ENCODE results near the gene SLC12A5.

SLC12A5 gene

DNA sequence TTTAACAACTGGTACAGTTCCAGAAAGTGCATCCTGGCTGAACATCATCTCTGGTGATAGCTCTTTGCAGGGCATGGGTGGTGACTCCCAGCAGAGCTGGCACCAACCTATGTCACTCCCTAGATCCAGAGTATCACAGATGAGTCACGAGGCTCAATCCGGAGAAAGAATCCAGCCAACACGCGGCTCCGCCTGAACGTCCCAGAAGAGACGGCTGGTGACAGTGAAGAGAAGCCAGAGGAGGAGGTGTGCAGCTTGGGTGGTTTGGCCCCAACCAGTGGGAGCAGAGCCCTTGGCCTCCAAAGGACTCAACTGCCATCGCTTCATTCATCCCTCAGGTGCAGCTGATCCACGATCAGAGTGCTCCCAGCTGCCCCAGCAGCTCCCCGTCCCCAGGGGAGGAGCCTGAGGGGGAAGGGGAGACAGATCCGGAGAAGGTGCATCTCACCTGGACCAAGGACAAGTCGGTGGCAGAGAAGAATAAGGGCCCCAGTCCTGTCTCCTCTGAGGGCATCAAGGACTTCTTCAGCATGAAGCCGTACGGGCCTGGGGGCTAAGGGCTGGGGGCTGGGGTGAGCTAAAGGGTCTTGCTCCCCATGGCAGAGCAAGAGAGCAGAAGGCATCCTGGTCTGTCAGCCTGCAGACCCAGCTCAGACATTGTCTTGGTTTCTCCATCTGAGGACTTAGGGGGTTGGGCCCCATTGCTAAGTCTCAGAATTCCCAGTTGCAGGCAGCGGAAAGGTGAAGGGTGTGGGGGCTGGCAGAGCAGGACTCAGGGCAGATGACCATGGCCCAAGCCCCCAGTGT is 27.2 kb downstream of the SLC12A5 start:
- no peak for DNase-seq (ENCODE audit: low spot score)

DNA sequence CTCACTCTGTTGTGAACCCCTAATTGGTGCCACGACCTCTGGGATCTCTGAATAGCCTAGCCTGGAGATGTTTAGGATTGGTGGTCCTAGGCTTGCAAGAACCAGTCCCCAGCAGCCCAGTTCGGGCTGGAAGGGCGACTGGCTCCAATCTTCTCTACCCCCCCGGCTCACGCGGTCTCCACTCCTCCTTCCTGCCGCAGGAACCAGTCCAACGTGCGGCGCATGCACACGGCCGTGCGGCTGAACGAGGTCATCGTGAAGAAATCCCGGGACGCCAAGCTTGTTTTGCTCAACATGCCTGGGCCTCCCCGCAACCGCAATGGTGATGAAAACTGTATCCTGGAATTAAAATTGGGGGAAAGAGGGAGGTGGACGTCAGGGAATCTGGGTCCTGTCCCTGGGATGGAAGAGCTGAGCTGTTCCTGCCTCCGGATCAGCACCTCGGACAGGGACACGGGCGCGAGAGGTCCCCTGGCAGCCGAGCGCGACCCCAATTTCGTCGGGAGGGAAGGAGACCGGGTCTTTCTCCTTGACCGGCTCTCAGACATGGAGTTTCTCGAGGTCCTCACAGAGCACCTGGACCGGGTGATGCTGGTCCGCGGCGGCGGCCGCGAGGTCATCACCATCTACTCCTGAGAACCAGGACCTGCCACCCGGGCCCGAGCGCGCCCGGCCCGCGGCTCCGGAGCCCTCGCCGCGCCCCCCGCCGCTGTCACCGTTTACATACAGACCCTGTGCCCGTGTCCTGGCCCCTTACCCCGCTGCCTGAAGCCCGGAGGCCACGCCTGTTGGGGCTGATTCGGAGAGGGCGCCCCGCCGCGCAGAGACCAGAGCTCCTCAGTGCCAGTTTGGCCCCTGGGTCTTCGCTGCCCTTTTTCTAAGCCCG is 28.2 kb downstream of the SLC12A5 start:
- no peak for DNase-seq (ENCODE audit: low spot score)

DNA sequence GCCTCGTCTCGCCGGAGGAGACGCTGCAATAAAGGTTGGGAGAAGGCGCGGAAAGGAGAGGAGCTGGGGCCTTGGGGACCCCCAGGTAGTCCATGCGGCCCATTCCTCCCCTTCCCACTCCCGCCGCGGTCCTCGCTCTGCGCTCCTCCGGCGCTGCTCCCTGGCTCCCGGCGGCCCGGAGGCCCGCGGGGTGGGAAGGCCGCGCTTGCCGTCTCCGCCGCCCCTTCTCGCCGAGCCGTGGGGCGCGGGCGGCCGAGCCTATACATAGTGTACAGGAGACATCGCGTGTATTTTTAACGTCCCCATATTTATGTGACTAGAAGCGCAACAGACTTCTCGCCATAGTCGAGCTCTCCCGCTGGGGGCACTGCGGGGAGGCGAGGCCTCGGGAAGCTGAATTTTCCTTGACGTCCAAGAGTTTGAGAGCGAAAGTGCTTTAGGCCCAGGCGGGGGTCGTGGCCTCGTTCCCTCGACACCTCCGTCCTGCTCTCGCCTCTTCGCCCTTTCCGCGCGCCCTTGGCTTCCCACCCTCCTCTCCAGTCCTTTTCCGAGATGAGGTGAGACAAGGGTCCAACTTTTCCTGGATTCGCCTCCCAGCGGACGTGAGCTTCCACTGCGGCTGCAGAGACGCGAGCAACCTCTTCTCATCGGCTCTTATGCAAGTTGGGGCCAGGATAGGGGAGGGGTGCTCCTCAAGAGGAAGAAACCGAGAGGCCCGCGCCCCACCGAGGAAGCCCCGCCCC is 29.0 kb downstream of the SLC12A5 start:
- no peak for DNase-seq (ENCODE audit: low spot score)

DNA sequence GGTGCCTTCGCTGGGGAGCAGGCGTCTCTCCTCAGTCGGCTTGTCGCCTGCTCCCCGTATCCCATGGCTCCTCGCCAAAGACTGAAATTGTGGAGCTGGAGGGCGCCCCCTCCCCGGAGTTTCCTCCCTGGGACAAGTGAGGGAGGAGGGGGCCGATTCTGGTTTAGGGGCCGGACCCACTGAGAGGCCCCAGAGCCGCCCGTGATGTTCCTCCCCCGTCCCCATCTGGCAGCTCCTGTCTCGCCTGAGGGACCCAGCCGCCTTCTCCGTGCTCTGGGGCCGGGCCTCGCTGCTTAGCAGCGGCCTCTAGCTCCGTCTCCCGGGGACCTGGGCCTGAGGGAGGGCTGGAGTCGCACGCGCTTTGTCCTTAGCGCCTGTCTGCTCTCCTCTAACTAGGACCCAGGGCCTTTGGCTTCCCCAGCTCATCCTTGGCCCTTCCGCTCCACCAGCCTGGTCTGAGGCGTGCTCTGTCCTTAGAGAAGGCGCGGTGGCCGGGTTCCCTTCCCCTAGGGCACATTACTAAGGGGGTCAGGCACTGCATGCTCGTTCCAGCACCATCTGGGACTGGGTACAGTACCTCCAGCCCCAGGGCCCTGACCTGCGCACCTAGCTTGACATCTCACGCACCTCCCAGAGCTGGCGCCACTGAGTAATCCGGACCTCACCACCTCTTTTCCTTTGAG is 29.7 kb downstream of the SLC12A5 start:
- DNase-seq (ENCODE audit: low spot score) = no peak

DNA sequence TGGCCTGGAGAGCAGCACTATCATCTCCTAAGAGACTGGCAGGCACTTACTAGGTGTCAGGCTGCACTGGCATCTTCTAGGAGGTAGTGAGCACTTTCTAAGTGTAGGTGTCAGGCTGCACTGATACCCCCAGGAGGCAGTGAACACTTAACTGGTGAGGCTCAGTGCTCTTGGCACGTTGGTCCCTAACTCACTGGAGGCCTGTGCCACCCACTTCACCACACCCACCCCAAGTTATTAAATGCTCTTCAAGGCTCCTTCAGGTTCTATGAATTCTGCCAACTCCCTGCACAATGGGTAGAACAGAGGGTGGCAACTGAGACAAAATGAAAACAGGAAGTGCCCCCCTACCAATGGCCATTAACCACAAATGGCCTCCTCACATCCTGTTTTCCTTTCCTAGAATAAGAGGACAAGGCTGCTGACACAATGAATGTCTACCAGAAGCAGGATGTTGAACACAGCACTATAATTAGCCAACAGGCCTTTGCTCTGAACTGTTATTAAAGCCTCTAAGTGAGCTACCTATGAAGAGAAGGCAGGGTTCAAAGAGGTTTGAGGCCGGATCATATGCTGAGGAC is 31.4 kb downstream of the SLC12A5 start:
- peak; percentile 30 for DNase-seq (ENCODE audit: low spot score)

DNA sequence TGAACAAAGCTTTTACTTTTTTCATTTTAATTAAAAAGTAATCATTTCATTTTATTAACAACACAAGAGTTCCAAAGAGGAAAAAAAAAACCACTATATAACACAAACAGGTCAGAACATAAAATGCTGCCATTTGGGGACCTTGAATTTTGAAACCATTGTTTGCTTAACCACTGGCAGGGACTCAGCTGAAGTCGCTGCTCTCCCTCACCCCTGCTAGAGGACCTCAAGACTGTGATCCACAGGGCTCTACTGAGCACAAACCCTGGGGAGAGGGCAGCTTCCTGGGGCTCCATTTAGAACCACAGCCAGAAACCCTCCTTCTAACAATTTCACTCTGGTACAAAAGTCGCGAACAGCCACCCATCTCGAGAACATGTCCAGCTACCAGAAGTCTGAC is 32.0 kb downstream of the SLC12A5 start:
- DNase-seq (ENCODE audit: low spot score) = no peak

DNA sequence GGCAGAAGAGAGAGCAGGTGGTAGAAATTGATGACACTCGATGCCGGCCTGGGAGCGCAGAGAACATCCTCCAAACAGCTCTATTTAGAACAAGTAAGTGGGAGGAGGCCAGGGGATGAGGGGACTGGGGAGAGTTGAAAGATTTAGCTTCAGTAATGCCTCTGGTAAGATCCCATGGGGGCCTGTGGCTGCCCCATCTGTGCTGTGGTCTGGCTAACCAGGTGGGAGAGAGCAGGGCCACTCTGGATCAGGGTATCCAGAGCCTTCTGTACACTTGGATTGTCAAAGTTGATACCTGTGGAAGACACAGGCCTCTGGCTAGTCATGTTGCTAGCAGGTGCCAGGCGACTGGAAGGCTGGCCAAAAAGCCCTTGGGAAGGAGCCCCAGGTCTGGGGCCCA is 33.1 kb downstream of the SLC12A5 start:
- no peak for DNase-seq (ENCODE audit: low spot score)

DNA sequence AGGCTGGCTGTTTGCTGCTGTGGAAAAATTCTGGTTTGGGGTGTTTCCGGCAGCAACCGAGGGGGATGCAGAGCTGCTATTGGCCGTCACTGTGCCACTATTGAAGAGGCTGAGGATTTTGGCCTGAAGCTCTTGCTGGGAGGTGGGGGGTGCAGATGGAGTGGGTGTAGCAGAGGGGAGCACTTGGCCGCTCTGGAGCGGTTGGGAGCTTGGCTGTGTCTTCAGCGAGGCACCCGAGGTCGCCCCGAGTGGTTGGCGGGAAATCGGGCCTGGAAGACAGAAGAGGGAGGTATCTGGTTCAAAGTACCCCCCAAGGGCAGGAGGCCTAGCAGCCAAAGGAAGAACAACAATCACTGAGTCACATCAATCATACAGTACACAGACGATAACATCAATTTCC is 33.6 kb downstream of the SLC12A5 start:
- no peak for DNase-seq (ENCODE audit: low spot score)

DNA sequence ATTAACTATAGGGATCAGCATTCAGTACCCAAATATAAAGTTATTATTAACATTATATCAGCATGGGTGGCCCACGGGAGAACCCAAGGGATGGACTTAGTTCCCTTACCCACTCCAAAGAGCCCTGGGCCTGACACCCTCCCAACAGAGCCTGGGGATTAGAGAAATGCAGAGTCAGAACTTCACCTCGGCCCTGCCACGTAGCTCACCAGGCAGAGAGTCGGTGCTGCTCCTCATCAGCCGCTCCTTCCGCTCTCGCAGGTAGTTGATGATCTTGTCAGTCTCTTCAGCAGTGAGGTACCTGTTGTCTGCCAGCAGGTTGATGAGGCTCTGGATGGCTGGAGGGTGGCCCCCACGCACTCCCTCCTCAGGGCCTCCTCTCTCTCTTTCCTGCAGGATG is 34.1 kb downstream of the SLC12A5 start:
- DNase-seq (ENCODE audit: low spot score) = no peak

DNA sequence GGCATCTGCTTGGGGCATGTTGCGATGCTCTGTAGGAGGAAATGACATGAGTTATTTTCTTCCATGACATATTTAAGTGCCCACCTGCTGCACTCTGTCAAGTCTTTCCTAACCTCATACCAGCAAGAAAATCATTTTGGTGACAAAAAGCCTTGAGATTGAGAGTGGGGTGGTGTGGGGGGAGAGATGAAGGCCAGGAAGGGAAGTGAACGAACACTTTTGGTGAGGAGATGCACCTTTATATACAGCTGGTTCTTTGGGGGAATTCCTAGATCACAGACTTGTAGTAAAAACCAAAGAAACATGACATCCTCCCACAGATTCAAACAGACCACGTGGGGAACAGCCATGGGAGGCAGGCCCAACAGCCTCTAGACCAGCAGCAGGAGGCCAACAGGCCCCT is 34.6 kb downstream of the SLC12A5 start:
- no peak for DNase-seq (ENCODE audit: low spot score)

DNA sequence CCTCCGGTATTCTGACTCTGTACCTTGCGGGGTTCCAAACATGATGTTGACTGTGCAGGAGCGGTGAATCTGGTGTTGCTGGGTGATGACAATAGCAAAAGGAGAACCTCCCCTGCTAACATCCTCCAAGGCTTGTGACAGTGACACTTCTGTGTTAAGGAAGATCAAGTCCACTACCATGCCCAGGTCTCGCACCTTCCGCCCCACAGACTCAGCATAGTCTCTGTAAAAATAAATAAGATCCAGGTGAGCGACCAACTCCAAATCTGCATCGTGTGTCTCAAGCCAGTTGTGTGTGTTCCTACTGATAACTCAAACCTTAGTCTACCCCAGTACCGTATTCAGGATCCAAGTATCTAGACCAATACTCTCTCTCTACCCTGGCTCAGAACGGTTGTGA is 36.0 kb downstream of the SLC12A5 start:
- DNase-seq (ENCODE audit: low spot score) = no peak

DNA sequence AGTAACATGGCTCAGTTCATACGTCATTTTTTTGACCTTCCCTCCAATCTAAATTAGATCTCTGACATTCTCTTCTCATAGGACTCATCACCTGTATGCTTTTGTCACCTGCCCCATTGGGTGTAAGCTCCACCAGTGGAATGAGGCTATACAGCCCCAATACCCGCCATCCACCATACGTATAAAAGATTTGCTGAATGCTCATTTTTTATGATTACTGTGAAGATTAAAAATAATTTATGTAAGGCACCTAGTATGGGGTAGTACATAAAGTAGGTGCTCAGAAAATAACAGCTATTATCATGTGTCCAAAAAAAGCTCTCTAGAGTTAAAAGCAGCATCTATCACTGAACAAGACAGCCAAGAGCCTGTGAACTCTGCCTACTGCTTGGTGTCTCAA is 36.7 kb downstream of the SLC12A5 start:
- no peak for DNase-seq (ENCODE audit: low spot score)

DNA sequence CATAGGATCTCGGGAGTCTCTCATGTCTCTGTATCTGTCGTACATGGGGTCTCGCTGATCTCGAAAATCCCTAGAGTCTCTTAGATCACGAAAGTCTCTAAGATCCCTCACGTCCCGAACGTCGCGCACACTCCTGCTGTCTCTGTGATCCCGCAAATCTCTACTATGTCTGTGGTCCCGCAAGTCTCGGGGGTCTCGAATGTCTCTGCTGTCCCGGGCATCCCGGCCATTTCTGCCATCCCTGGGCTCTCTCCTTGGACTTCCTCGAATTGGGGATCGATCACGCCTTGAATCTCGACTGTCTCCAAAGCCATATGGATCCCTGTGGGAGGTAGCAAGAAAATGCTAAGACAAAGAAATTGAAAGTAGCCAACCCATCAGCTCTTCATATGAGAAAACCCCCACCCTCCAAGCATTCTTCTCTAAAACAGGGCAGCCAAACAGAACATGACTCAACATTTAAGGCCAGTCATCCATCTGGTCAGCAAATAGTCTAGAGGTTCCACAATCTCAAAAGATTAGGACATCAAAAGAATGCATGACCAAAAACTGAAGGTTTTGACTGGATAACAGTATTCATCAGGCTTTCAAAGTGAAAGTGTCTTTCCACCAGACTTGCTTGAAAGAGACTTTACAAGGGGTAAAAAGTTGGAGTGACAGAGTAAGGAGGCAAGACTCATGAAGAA is 41.3 kb downstream of the SLC12A5 start:
- DNase-seq (ENCODE audit: low spot score) = no peak

DNA sequence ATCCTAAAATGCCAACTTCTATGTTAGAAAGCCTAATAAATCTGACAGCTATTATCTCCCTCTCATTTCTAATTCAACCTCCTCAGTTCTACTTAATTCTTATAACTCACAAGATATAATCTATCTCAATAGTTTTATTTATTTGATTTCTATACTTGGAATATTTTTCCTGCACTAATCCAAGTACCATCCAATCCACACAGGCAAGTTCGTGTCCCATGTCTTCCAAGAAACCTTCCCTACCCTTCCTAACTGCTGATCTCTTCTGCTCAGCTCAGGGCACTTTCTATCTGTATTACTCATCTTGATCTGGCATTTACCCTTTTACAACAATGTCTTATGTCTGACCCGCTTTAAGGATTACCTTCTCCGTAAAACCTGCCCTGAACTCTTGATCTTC is 42.6 kb downstream of the SLC12A5 start:
- no peak for DNase-seq (ENCODE audit: low spot score)

DNA sequence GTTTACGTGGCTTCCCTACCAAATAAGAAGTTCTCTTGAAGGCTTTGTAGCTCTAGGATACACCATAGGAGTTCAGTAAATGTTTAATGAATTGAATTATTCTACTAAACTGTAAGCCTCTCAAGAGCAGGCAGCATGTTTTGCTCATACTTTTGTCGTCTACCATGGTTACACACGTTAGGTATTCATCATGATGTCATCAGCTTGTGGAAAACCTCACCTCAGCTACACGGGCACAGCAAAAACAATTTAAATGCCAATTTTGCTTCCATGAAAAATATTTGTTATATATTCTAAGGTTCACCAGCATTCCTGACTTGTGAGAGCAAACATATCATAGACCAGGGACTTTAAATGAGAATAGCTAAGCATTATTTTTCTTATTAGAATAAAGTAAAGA is 44.0 kb downstream of the SLC12A5 start:
- no peak for DNase-seq (ENCODE audit: low spot score)

DNA sequence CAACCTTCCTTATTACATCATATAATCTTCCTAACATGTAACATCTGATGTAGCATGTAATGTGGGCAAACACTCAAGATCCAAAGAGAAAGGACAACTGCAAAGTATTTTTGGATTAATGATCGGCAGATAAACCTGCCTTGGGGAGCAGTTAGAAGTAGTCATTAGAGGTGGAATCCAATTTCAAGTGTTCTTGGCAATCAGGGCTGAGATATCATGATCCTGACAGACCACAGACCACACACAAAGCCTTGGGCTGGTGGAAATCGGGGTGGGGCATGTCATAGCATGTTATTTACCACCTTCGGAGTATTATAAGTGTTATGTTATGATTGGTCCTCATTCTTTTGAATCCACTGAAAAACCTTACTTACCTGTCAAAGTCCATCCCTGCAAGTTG is 44.4 kb downstream of the SLC12A5 start:
- DNase-seq (ENCODE audit: low spot score) = no peak

DNA sequence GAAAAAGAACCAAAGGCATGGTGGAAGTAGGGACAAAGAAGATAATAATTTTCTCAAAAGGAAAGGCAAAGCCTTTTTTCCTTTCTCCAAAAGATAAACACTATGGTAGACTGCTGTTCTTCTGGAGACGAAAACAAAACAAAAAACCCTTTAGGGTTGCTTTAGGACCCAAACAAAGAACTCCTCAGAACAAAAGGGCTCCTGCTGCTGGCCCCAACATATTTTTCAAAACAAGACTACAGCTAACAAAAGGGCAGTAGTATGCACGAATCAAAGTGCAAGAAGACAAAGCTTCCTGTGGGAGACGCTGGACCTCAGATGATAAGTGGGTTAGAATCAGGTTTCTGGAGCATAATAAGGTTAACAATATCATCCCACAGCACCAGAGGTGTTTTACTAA is 45.0 kb downstream of the SLC12A5 start:
- no peak for DNase-seq (ENCODE audit: low spot score)

DNA sequence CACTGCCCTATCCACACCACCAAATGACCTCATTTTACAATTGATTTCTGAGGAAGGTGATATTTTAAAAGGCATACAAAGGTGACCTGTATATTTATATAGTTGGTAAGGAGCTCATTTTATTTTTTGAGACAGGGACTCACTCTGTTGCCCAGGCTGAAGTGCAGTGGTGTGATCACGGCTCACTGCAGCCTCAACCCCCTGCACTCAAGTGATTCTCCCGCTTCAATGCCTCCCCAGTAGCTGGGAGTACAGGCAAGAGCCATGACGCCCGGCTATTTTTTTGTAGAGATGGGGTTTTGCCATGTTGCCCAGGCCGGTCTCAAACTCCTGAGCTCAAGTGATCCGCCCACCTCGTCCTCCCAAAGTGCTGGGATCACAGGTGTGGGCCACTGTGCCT is 47.8 kb downstream of the SLC12A5 start:
- no peak for DNase-seq (ENCODE audit: low spot score)

DNA sequence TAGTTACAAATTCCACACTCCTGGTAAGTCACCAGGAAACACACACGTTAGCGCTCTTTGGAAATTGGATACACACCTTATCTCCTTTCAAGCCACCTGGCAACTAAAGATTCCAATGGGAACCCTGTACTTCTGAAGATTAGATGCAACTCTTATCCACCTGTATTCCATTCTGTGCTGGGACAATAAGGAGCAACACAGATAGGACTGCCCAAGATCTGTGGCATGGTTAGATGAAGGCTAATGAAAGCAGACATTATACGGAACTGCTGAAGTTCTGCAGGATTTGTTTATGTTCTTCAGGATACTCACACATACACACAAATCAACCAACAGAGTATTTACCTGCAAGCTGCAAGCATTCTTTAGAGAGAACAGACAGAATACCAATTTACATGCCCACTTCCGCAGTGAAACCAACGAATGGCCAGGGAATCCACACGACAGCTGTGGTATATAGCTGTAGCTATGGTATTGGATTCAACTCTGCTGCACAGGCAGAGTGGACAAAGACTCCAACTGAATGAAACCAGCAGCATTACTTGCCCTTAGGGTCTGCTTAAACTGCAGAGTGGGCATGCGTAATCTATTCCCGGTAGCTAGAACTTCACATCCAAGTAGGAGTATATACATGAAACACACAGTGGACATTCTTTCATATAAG is 48.8 kb downstream of the SLC12A5 start:
- DNase-seq (ENCODE audit: low spot score) = no peak

DNA sequence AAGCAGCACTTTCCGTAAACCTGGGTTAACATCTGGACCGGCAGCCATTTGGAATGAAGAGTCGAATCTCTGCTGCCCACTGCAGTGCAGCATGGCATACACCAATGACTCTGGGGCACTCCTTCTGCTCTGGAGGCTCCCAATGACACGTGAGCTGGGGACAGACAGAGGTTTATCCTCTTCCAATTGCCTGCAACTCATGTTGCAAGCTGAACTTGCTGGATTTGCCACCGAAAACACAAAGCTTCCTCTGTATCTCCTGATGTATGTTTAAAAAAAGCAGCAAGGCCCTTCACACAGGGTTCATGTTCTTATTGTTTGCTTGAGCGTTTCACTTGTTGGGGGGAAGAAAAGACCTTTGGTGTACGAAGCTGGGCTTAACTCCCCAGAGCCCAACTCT is 49.9 kb downstream of the SLC12A5 start:
- DNase-seq (ENCODE audit: low spot score) = no peak

DNA sequence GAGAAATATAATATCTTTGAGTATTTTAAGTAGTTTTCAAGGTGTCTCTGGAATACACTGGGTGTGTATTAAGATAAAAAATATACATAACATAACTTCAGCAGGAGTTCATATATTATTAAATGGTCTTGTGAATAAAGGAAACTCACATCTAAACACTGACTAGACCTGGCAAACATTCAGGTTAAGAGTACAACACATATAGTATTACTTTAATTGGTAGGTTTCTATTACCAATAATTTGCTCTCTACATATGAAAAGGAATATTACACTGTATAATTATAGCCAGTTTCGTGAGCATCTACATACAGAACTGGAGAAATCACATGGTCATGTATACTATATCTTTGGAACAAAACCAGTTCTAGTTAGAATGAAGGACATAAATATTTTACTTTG is 52.1 kb downstream of the SLC12A5 start:
- DNase-seq (ENCODE audit: low spot score) = no peak
